ENCODE measurements around the gene PLP1. TPM values are rescaled to one million over a fixed set of nuclear protein-coding genes. Genes with fewer than 3 reads are reported as not detected.

PLP1 gene
- total and polyA plus RNA-seq, 9 of the 15 experiments (the other 6 are each of a cell fraction or from before 2014, with no cell fraction given) = not detected

- DNase-seq (ENCODE audit: extremely low read depth in 1 of 4, low spot score in 3 of 4) (no peak), FAIRE-seq (no peak), ATAC-seq (no peak)
- ChIA-PET POLR2A (no interaction called here), CTCF (ENCODE audit: low intra/inter-chr PET ratio) (no interaction called here)
- no peaks in the 10 kb centered on the region for H3K36me3 ChIP-seq (ENCODE audit: control insufficient read depth, insufficient read depth, low read length)
- no peak overlapping the region for H3K4me3 ChIP-seq
- no peak overlapping the region for H2AFZ ChIP-seq (ENCODE audit: low read depth, low read length)
- no peaks in the 10 kb centered on the region for H4K20me1 ChIP-seq (replicated peaks; ENCODE audit: control insufficient read depth, insufficient read depth, low read length)
- no TSS peak for BruUV-seq (replicated peaks)
- 0% methylated on average over 4 of the region's 4 CpGs for WGBS (ENCODE audit: insufficient coverage, low coverage, missing lambda C conversion rate)
- in situ Hi-C loops (cut with MboI) (no loop called here), intact Hi-C loops (cut with micrococcal nuclease) (no loop called here)
- no peak overlapping the region for H3K4me2 ChIP-seq (ENCODE audit: insufficient read depth, low read length)
- H3K27me3 ChIP-seq (ENCODE audit: control insufficient read depth in 2 of 2, insufficient read depth in 2 of 2, low read length in 2 of 2) = peaks cover 2 to 72% of the 10 kb centered on the region in 2 experiments; a peak in 3 of 5 replicates
- no peaks in the 10 kb centered on the region for H3K79me2 ChIP-seq (ENCODE audit: control insufficient read depth, insufficient read depth, low read length)
- TF ChIP-seq STAT5B (CRISPR knock-in tag; IDR thresholded peaks at IDR 0.05) (no peak), THRA (IDR thresholded peaks at IDR 0.05) (no peak)
- no peak overlapping the region for H3K9ac ChIP-seq (ENCODE audit: insufficient read depth in 1 of 2, low read depth in 2 of 2, low read length in 2 of 2)
- H3K9me3 ChIP-seq (replicated peaks; ENCODE audit: control insufficient read depth, insufficient read depth, low read depth, low read length) = no peaks in the 10 kb centered on the region
- no peak overlapping the region for H3K27ac ChIP-seq (ENCODE audit: extremely low read depth, low read depth, low read length)
- no peaks in the 10 kb centered on the region for H3K4me1 ChIP-seq (replicated peaks in 1 of 2; ENCODE audit: control insufficient read depth in 2 of 2, insufficient read depth in 2 of 2, low read length in 2 of 2)
- no peaks in the 10 kb centered on the region for H3K9me1 ChIP-seq (ENCODE audit: control insufficient read depth, insufficient read depth, low read length)
These were observed 49.5 kb upstream of the PLP1 start for GRCh38 chrX:103727115-103727514.

GRCh38 chrX:103729015-103729414 is 47.6 kb upstream of the PLP1 start:
- intact Hi-C loops (cut with micrococcal nuclease) = no loop called here
- CTCF ChIA-PET (ENCODE audit: low intra/inter-chr PET ratio) = no interaction called here
- 0% methylated on average over 4 of the region's 5 CpGs for WGBS (ENCODE audit: insufficient coverage, low coverage, missing lambda C conversion rate)
- Histone ChIP-seq H3K4me2 (ENCODE audit: insufficient read depth, low read length) (no peak overlapping the region), H3K9ac (ENCODE audit: insufficient read depth in 1 of 2, low read depth in 2 of 2, low read length in 2 of 2) (no peak overlapping the region), H3K79me2 (ENCODE audit: control insufficient read depth, insufficient read depth, low read length) (no peaks in the 10 kb centered on the region), H3K9me1 (ENCODE audit: control insufficient read depth, insufficient read depth, low read length) (no peaks in the 10 kb centered on the region), H4K20me1 (replicated peaks; ENCODE audit: control insufficient read depth, insufficient read depth, low read length) (no peaks in the 10 kb centered on the region), H3K27me3 (ENCODE audit: control insufficient read depth in 2 of 2, insufficient read depth in 2 of 2, low read length in 2 of 2) (peaks cover 2 to 57% of the 10 kb centered on the region in 2 experiments; a peak in 3 of 5 replicates), H3K36me3 (ENCODE audit: control insufficient read depth, insufficient read depth, low read length) (no peaks in the 10 kb centered on the region), H3K9me3 (replicated peaks; ENCODE audit: control insufficient read depth, insufficient read depth, low read depth, low read length) (no peaks in the 10 kb centered on the region), H3K4me1 (replicated peaks in 1 of 2; ENCODE audit: control insufficient read depth in 2 of 2, insufficient read depth in 2 of 2, low read length in 2 of 2) (no peaks in the 10 kb centered on the region), H2AFZ (ENCODE audit: low read depth, low read length) (no peak overlapping the region), H3K4me3 (no peak overlapping the region), H3K27ac (ENCODE audit: extremely low read depth, low read depth, low read length) (no peak overlapping the region)
- FAIRE-seq (no peak), DNase-seq (ENCODE audit: extremely low read depth in 1 of 4, low spot score in 3 of 4) (no peak), ATAC-seq (no peak)
- in situ Hi-C loops (cut with MboI) = no loop called here
- BruUV-seq (replicated peaks) = no TSS peak
- POLR2A ChIA-PET = interaction anchor here (0.6 kb wide), 1 partner anchor 912 kb away, joined by 3 read pairs; no protein-coding TSS in a partner anchor
- TF ChIP-seq E2F3 (CRISPR knock-in tag; IDR thresholded peaks at IDR 0.05) (no peak), ZFP36 (IDR thresholded peaks at IDR 0.05; ENCODE audit: low read depth, low read length, partially characterized antibody) (no peak), HIVEP1 (CRISPR knock-in tag; IDR thresholded peaks at IDR 0.05) (no peak), NCOA4 (IDR thresholded peaks at IDR 0.05; ENCODE audit: partially characterized antibody) (no peak), ETV5 (CRISPR knock-in tag; IDR thresholded peaks at IDR 0.05; ENCODE audit: low read depth) (no peak), CBFA2T3 (IDR thresholded peaks at IDR 0.05) (no peak), THRB (CRISPR knock-in tag; conservative IDR thresholded peaks at IDR 0.05) (no peak), ZNF764 (CRISPR knock-in tag; IDR thresholded peaks at IDR 0.05; ENCODE audit: low read depth) (no peak), FUS (optimal IDR thresholded peaks at IDR 0.05; ENCODE audit: low read depth, low read length) (no peak)
